Activated gamma-delta T cell treated with Interleukin-2 at 50 U/mL for 16 hours (primary cell): Measurements from ENCODE around the gene HEATR5A.
A peak's percentile ranks its signal among the peaks of the same experiment; 100 is the strongest.
"Not testable (repeated sequence)": the region's sequence is repeated elsewhere in the genome, so short reads cannot be mapped to it uniquely, and the experiment has no call there.

Source experiments
- DNase-seq: peaks from one replicate; pipeline ENCODE4 v3.0.0-alpha.2; 2020

The HEATR5A gene

GRCh38 chr14:31420319-31421111 lies at the start of gene HEATR5A:
Gene HEATR5A (minus strand): TSS chr14:31420550. CDS start chr14:31402975, 17,575 bp downstream.
- DNase-seq, result peak; percentile 90

GRCh38 chr14:31466554-31466953 lies 46.2 kb upstream of the HEATR5A start:
- DNase-seq, result no peak

DNA sequence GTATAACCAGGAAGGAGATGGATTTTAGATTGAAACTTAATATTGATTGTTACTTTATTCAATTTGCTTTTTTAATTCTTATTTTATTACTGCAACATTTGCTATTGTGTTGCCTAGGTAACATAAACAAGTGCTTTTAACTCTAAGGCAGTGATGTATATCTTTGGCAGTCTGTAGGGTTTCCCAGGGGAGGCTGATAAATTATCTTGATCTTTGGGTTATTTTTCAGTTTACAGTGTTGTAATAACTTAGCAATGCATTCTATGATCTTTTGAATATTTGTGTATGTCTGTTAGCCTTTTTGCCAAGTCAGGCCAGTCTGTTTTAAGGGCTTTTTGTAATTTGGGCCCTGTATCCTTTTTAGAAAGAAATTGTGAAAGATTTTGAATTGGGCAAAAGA lies 44.8 kb upstream of the HEATR5A start:
- DNase-seq, result no peak

GRCh38 chr14:31462450-31462849 lies 42.1 kb upstream of the HEATR5A start:
- not testable (repeated sequence) for DNase-seq

DNA sequence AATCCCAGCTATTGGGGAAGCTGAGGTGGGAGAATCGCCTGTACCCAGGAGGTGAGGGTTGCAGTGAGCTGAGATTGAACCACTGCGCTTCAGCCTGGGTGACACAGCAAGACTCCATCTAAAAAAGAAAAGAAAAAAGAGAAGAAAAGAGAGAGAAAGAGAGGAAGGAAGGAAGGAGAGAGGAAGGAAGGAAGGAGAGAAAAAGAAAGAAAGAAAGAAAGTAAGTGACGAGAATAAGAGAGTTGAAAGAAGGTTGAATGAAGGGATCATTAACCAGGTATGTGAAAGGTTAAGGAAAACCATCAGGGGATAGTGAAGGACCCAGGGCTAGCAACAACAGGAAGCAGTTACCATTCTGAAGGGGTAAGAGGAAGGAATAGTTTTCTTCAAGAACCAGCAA lies 41.2 kb upstream of the HEATR5A start:
- DNase-seq, result no peak

GRCh38 chr14:31457665-31458659 lies 37.6 kb upstream of the HEATR5A start:
- DNase-seq, result no peak

DNA sequence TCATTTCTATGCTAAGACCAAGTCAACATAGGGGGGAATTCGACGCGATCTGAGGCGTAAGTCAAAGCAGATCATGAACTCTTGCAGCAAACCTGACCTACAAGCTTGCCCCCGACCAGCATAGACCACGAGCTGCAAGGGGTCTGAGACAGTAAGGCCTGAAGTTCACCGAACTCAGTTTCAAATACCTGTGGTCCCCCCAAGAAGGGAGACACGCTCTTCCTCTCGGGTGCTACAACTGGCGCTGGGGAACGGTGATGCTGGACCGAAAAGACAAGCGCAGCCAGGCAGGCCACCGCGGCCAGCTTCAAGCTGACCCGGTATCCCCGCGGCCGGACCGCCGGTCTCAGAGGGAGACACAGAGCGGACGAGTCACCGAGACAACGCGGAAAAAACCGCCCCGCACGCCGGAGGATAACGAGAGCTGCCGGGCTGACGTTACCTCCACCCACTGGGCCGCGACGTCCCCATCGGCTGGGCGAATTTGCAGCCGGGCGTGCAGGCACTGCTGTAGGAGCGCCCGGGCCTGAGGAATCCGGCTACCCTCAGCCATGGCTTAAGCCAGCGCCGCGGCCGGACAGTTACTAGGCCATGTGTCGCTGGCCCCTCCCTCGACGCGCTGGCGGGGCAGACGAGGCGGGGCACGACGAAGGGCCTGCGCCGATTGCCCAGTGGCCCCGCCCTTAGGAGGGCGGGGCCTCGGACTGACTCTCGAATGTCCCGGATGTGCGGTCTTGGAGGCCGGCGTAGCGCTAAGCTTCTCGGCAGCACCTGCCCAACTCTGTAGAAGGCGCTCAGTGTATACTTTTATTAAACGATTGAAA lies 36.7 kb upstream of the HEATR5A start, which contains the start of gene DTD2:
Gene DTD2 (minus strand): TSS at position 666 of the 824 bp plus-strand sequence. CDS start 113 bp downstream, at position 553.
- peak; percentile 90 for DNase-seq

DNA sequence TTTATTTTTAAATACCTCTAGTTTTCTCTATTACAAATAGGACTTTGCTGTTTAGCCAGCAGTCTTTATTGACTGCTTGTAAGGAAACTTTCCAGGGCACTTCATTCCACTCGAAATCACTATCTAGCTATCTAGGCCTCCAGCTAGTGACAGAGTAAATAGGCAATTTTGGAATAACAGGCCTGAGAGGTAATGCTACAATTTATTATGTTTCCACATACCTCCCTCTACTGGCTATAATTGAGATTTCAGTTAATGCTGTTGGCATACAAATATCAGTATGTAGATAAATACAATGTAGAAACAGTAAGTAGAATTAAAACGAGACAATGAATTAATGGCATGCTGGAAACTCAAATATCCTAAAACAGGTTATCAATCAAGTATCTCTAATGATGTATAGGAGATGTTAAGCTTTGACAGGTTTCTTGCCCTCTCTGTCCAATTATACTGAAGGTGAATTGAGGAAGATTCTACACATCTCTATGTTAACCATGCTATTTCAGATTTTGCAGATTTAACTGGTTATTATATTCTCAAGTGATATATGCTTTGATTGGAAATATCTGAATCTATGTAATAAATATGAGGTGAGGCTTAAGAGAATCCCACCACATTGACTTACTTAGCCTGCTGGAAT lies 29.7 kb upstream of the HEATR5A start:
- DNase-seq, result no peak

- DNase-seq, result no peak
Observed at GRCh38 chr14:31449136-31449535, 28.8 kb upstream of the HEATR5A start.

- no peak for DNase-seq
Observed at GRCh38 chr14:31445703-31446102, 25.4 kb upstream of the HEATR5A start.

DNA sequence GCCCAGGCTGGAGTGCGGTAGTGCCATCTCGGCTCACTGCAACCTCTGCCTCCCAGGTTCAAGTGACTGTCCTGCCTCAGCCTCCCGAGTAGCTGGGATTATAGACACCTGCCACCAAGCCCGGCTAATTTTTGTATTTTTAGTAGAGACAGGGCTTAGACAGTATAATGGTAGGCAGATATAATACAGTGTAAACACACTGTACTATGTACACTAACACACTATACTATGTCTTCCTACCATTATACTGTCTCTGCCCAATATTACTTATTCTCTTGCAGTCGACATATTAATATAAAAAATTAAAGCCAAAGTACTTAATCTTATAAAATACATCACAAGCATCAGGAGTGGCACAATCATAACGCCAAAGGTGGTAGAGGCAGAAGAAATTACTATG lies 21.9 kb upstream of the HEATR5A start:
- no peak for DNase-seq

GRCh38 chr14:31441273-31442111 lies 21.1 kb upstream of the HEATR5A start:
- DNase-seq, result no peak

DNA sequence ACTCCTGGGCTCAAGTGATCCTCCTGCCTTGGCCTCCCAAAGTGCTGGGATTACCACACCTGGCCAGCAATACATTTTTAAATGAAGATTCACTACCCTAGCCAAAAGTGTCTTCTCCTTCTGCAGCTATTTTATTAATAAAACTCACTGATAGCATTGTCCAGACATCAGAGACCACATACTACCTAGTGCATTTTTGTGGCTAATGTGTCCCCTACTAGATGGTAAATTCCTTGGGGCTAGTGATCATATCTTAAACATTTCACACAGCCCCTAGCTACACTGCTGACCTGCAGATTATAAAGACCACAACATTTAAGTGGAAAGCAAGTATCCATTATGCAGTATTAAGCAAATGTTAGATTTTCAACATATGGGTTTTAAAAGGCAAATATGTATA lies 19.9 kb upstream of the HEATR5A start:
- no peak for DNase-seq

GRCh38 chr14:31439561-31439960 lies 19.2 kb upstream of the HEATR5A start:
- no peak for DNase-seq

DNA sequence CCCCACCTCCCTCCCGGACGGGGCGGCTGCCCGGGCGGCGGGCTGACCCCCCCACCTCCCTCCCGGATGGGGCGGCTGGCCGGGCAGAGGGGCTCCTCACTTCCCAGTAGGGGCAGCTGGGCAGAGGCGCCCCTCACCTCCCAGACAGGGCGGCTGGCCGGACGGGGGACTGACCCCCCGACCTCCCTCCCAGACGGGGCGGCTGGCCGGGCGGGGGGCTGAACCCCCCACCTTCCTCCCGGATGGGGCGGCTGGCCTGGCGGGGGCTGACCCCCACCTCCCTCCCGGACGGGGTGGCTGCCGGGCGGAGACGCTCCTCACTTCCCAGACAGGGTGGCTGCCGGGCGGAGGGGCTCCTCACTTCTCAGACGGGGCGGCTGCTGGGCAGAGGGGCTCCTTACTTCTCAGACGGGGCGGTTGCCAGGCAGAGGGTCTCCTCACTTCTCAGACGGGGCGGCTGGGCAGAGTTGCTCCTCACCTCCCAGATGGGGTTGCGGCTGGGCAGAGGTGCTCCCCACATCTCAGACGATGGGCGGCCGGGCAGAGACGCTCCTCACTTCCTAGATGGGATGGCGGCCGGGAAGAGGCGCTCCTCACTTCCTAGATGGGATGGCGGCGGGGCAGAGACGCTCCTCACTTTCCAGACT lies 16.8 kb upstream of the HEATR5A start:
- not testable (repeated sequence) for DNase-seq

DNA sequence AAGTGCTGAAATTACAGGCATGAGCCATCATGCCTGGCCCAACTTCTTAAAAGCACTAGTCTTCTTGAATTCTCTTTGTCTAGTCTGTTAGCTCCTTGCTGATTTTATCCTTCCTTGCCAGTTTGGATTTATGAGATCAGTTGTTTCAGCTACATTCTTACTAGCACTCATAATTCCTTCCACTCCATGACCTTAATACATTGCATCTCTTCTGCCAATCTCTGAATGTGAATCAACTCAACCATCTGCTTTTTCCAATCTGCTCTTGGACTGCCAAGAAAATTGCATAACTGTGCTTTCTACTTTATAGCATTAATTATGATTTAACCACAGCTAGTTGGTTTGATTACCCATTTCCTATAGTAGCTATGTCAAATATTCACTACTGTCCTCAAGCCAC lies 14.9 kb upstream of the HEATR5A start:
- DNase-seq, result no peak

DNA sequence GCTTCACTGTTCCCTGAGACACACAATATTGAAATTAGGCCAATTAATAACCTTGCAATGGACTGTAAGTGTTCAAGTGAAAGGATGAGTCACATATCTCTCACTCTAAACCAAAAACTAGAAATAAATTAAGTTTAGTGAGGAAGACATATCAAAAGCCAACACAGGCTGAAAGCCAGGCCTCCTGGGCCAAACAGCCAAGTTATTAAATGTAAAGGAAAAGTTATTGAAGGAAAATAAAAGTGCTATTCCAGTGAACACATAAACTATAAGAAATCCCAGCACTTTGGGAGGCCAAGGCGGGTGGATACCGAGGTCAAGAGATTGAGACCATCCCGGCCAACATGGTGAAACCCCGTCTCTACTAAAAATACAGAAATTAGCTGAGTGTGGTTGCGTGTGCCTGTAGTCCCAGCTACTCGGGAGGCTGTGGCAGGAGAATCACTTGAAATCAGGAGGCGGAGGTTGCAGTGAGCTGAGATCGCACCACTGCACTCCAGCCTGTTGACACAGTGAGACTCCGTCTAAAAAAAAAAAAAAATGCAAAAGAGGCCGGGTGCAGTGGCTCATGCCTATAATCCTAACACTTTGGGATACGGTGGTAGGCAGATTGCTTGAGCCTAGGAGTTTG lies 10.4 kb upstream of the HEATR5A start:
- DNase-seq, result no peak

DNA sequence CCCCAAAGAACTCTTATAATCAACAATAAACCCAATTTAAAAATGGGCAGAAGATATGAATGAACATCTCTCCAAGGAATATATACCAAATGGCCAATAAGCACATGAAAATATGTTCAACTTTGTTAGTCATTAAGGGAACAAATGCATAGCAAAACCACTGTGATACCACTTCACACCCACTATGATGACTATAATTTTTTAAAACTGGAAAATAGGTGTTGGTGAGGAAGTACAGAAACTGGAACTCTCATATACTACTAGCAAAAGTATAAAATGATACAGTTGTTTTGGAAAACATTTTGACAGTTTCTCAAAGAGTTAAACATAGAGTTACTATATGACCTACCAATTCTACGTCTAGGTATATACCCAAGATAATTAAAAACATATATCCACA lies 9.4 kb upstream of the HEATR5A start:
- DNase-seq, result no peak

DNA sequence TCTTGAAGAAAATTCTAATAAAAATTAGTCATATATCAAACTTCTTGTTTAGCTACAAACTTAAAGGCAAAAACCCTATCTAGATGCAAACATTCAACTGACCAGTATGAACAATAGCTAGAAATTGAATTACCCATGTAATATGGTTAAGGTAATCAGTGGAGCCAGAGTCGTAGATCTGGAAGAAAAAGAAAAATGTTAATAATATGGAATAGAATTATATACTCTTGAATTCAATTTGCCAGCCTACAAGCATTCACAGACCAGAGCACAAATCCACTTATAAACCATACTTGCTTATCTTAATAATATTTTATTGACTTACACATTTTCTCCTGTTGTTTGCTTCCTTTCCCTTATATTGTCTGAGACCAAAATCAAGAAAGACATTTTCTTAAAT lies 7.7 kb upstream of the HEATR5A start:
- no peak for DNase-seq

GRCh38 chr14:31426663-31427062 lies 6.3 kb upstream of the HEATR5A start:
- no peak for DNase-seq
